Stimulated activated CD8-positive, alpha-beta memory T cell treated with anti-CD3 and anti-CD28 coated beads, Interleukin-7, amount 100 ng/mL, for 24 hours (primary cell): ENCODE data around the gene FMC1.

Source experiments
- DNase-seq: peaks from one replicate; pipeline ENCODE4 v3.0.0-alpha.2; 2020; ENCODE audit warnings: low read depth

Gene FMC1

DNA sequence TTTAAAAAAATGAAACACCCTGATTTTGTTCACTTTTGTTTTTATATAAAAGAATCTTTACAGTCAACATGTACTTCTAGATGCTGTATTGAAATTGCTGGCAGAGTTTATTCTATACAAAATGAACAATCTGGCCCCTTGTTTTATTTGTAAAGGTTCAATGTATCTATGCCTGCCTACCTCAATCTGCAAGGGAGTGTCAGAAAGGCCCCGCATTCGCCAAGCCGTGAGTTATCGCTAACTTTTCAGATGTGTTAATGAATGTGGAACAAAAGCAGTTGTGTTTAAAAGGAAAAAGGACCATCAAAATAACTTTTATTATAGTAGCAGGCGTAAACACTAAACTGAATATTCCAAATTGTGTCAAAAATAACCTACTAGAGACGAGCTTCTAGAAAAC is 33.1 kb downstream of the FMC1 start:
- no peak for DNase-seq

DNA sequence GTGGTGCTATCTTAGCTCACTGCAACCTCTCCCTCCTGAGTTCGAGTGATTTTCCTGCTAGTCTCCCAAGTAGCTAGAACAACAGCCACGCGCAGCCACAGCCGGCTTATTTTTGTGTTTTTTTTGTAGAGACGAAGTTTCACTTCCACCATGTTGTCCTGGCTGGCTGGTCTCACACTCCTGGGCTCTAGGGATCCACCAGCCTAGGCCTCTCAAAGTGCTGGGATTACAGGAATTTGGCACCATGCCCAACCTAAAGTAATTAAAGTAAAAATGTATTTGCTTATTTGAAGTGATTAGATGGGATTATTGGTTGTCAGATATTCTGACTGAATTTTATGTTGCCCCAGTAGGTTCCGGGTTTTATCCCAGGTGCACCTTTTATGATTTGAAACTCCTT is 41.3 kb downstream of the FMC1 start:
- no peak for DNase-seq

DNA sequence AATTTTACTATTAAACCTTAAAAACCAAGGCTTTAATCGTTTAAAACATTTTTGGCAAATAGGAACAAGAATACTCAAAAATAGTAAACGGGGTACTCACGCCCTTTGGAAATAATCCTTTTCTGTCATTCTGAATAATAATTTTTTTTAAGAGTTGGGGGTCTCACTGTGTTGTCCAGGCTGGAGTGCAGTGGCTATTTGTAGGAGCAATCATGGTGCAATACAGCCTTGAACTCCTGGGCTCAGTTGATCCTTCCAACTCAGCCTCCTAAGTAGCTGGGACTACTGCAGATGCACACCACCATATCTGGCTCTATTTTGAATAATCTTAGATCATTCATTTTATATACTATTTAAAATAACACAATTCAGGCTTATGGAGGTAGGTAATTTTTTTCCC is 43.5 kb downstream of the FMC1 start:
- DNase-seq, result no peak

DNA sequence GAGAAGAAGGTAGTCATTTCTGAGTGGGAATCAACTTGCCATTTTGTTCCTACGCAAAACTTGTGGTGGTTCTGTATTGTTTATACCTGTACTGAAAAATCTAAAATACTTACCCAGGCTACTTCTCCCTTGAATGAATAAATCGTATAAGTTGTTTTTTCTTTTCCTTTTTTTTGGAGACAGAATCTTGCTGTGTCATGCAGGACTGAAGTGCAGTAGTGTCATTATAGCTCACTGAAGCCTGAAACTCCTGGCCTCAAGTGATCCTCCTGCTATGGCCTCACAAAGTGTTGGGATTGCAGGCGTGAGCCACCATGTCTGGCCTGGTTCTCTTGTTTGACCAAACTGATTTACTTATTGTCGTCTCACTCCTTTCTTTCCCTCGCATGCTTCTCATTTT is 46.5 kb downstream of the FMC1 start:
- no peak for DNase-seq

DNA sequence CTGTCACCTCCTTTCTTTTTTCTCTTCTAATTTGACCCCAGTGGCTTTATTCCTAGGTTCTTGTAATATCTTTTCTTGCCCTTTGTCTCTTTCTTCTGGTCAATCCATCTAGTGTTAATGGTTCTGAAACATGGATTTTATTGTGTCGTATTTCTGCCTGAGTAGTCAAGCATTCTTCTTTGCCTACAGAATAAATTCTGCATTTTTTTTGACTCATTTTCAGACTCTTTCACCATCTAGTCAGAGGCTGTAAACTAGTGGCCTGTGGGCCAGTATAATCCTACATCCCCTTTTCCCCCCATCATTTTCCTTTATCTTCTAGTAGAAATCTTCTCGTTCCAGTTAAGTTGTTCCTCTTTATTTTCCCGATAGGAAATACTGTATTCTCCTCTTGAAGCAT is 48.0 kb downstream of the FMC1 start:
- DNase-seq, result no peak

DNA sequence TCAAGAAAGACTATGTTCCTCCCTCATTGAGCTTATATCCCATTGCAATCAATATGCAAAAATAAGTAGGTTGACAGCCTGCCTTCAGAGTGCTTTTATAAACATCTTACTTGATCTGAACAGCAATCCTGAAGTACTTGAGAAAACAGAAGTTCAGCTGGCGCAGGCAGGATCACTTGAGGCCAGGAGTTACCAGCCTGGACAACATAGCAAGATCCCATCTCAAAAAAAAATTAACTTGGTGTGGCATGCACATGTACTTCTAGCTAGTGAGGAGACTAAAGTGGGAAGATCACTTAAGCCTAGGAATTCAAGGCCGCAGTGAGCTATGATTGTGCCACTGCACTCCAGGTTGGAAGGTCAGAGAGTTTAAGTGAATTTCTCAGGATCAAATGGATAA is 48.6 kb downstream of the FMC1 start:
- no peak for DNase-seq

DNA sequence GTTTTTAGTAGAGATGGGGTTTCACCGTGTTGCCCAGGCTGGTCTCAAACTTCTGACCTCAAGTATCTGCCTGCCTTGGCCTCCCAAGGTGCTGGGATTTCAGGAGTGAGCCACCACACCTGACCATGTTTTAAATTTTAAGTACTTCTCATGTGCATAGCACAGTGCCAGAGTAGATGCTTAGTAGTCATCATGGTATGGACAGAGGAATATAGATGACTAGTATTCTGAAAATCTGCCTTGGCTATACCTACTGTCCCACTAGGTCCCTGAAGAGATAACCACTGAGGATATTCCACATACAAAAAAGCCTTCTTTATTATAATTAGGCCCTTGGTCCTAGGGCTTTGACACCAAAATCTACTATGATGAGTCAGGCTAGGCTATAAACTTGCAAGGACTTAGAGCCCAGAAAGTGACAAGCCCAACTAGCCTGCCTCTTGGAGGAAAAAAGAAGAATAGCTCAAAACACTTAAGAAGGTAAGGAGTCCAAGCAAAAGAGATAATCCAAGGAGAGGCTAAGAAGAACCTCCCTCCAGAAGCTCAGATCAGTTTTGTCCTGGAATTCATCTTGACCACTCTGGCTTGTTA is 52.6 kb downstream of the FMC1 start:
- no peak for DNase-seq

DNA sequence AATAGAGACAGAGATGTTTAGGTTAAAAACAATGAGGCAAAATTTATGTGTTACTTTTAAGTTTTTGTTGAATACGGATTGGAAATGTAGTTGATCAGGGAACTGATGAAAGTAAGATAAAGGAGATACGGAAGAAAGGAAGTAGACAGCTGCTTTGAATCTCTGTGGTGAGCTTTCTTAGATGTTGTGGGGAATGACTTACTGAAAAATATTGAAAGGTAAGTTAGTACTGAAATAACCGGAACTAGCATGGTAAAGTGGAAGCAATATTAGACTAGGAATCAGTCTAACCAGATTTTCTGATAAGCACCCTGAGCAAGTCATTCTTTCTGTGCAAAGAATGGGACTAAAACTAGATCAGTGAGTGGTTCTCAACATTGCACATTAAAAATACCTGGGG is 53.4 kb downstream of the FMC1 start:
- DNase-seq, result no peak
